MG63 (cell line): ENCODE measurements around the gene GNAI3. TPM values are rescaled to one million over a fixed set of nuclear protein-coding genes. Genes with fewer than 3 reads are reported as not detected.

Experiments used
- DNase-seq: peaks from one replicate; pipeline ENCODE4 v3.0.0-alpha.2; 2020
- H3K27me3 ChIP-seq: fragments of 250-450 bp; sonication (Bioruptor Pico); 2 replicates; pipeline ENCODE4 v1.5.1; 2020; ENCODE audit warnings: mild to moderate bottlenecking, moderate library complexity
- H3K36me3 ChIP-seq: fragments of 250-450 bp; sonication (Bioruptor Pico); 2 replicates; pipeline ENCODE4 v1.5.1; 2020; ENCODE audit warnings: mild to moderate bottlenecking, moderate library complexity
- H3K4me3 ChIP-seq: fragments of 250-450 bp; sonication (Bioruptor Pico); 2 replicates; pipeline ENCODE4 v1.5.1; 2020; ENCODE audit warnings: mild to moderate bottlenecking, moderate library complexity
- H3K9me3 ChIP-seq: fragments of 250-450 bp; sonication (Bioruptor Pico); 2 replicates; pipeline ENCODE4 v1.5.1; 2020; ENCODE audit warnings: mild to moderate bottlenecking, moderate library complexity
- total RNA-seq: library from RNA; depleted of rRNA; stranded (reverse); fragments of >200 nt; shearing (Covaris generic); gene quantifications from 2 replicates; pipeline ENCODE4 v1.2.3, GENCODE V29; 2014; ENCODE audit warnings: low replicate concordance

Gene GNAI3
- total RNA-seq, 1 experiment from 2014 or later, result 17.0 TPM

DNA sequence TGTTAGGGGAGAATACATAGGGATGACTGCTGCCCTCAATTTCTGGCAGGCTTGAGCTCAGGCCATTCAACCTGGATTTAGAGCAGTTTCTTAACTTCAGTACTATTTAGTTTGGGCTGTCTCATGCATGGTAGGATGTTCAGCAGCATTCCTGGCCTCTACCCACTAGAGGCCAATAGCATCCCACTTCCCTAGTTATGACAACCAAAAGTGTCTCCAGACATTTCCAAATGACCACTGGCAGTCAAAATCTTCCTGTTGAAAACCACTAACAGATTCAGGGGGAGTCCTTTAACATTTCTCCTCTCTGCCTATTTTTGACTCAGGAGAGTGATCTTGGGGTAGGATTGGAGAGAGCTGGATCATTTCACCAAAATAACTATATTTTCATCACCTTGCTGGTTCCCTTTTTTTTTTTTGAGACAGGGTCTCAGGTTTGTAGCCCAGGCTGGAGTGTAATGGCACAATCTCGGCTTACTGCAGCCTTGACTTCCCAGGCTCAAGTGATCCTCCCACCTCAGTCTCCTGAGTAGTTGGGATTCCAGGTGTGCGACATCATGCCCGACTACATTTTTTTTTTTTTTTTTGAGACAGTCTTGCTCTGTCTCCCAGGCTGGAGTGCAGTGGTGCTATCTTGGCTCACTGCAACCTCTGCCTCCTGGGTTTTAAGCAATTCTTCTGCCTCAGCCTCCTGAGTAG lies 62.3 kb downstream of the GNAI3 start:
- Histone ChIP-seq H3K4me3 (no peak overlapping the region), H3K27me3 (no peaks in the 10 kb centered on the region), H3K9me3 (no peaks in the 10 kb centered on the region), H3K36me3 (peaks cover 5% of the 10 kb centered on the region)
- DNase-seq, result no peak

DNA sequence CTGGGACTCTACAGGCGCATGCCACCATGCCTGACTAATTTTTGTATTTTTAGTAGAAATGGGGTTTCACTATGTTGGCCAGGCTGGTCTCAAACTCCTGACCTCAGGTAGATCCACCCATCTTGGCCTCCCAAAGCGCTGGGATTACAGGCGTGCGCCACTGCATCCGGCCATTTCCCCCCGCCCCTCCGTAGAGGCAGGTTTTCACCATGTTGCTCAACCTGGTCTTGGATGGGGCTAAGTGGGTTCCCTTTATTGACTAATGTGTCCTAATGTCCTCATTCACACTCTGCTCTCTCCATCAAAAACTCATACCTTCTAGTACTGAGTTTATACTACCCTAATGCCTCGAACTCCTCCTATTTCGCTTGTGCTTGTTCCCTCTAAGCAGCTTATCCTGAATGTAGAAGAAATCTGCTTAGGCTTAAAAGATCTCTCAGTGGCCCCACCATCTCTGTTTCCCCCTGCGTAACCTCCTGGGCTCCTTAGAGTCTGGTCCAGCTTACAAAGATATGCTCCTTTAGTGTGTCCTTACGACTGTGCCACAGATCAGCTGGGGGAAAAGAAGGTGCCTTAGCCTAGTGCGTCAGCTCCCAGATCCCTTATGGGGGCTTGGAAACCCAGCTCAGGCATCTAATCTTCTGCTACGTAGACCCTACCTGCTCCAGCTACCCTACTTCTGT lies 63.0 kb downstream of the GNAI3 start:
- Histone ChIP-seq H3K9me3 (no peaks in the 10 kb centered on the region), H3K36me3 (peaks cover 3% of the 10 kb centered on the region), H3K4me3 (no peak overlapping the region), H3K27me3 (no peaks in the 10 kb centered on the region)
- DNase-seq, result no peak

GRCh38 chr1:109613361-109614147 lies 65.1 kb downstream of the GNAI3 start:
- Histone ChIP-seq H3K4me3 (no peak overlapping the region), H3K9me3 (no peaks in the 10 kb centered on the region), H3K36me3 (no peaks in the 10 kb centered on the region), H3K27me3 (no peaks in the 10 kb centered on the region)
- DNase-seq, result no peak

GRCh38 chr1:109615879-109616278 lies 67.5 kb downstream of the GNAI3 start:
- Histone ChIP-seq H3K9me3 (no peaks in the 10 kb centered on the region), H3K36me3 (peaks cover 6% of the 10 kb centered on the region), H3K27me3 (no peaks in the 10 kb centered on the region), H3K4me3 (no peak overlapping the region)
- DNase-seq, result no peak

DNA sequence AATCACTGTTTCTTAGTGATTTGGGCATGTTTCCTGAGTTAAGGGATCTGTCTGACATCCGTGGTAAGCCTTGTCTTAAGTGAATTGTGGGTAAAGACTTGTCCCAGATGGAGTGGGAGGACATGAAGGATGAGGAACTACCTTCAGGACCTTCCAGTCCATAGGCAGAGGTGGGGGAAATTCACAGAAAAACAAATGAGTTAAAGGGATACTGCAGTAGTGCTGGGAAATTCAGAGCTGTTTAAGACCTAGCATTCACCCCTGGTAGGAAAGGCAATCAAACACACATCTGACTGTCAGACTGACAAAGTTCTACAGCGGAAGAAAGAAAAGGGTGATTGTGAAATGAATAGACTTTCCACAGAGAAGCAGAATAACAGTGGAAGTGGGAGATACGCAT lies 68.0 kb downstream of the GNAI3 start:
- no peak overlapping the region for H3K4me3 ChIP-seq
- no peaks in the 10 kb centered on the region for H3K27me3 ChIP-seq
- no peak for DNase-seq
- H3K36me3 ChIP-seq, result peaks cover 9% of the 10 kb centered on the region
- no peaks in the 10 kb centered on the region for H3K9me3 ChIP-seq

- DNase-seq, result peak; percentile 71
- H3K9me3 ChIP-seq, result no peaks in the 10 kb centered on the region
- peaks cover 13% of the 10 kb centered on the region for H3K36me3 ChIP-seq
- H3K4me3 ChIP-seq, result no peak overlapping the region
- no peaks in the 10 kb centered on the region for H3K27me3 ChIP-seq
Observed at GRCh38 chr1:109617291-109617801, 68.9 kb downstream of the GNAI3 start.

- Histone ChIP-seq H3K9me3 (no peaks in the 10 kb centered on the region), H3K4me3 (peak overlapping the region; percentile 90), H3K27me3 (no peaks in the 10 kb centered on the region), H3K36me3 (peaks cover 20% of the 10 kb centered on the region)
- no peak for DNase-seq
Observed at GRCh38 chr1:109618661-109619575, 70.5 kb downstream of the GNAI3 start.

GRCh38 chr1:109619576-109620400 lies 71.4 kb downstream of the GNAI3 start, which contains the start of the genes AMPD2 and GNAT2:
Gene AMPD2, plus strand, starts transcription at chr1:109619837. Its CDS starts 1,339 bp downstream, at chr1:109621176.
Gene GNAT2, minus strand, starts transcription at chr1:109619616. Its CDS starts 6,746 bp downstream, at chr1:109612870.
- Histone ChIP-seq H3K9me3 (no peaks in the 10 kb centered on the region), H3K4me3 (peak within 1 kb of the TSS; percentile 90), H3K27me3 (no peaks in the 10 kb centered on the region), H3K36me3 (peaks cover 20% of the 10 kb centered on the region)
- DNase-seq, result peak; percentile 99

DNA sequence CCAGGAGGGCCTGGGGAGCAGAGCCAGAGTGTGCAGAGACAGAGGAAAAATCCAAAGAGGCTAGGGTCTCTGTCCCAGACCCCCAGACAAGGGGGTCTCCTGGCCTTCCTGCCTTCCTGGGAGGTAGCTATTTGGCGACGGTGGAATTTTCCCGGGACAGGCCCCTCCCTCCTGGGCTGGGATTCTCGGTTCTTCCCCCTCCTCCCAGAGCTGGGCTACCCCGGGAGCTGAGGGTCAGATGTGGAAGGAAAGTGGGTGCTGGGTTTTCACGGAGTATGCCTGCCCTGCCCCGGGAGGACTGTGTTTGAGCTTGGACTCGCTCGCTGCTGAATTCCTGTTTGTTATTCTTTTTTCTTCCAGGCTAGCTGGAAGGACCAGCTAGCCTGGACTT lies 72.0 kb downstream of the GNAI3 start:
- Histone ChIP-seq H3K27me3 (no peaks in the 10 kb centered on the region), H3K36me3 (peaks cover 25% of the 10 kb centered on the region), H3K4me3 (peak overlapping the region; percentile 90), H3K9me3 (no peaks in the 10 kb centered on the region)
- peak; percentile 75 for DNase-seq

DNA sequence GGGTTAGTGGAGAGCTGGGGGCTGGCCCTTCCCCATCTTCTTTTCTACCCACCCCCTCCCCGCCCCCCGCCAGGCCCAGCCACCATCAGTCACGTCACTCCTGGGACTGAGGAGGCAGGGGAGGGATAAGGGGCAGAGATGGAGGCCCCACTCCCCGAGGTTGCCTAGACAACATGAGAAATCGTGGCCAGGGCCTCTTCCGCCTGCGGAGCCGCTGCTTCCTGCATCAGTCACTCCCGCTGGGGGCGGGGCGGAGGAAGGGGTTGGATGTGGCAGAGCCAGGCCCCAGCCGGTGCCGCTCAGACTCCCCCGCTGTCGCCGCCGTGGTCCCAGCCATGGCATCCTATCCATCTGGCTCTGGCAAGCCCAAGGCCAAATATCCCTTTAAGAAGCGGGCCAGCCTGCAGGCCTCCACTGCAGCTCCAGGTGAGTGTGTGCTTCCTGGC lies 72.4 kb downstream of the GNAI3 start:
- Histone ChIP-seq H3K4me3 (peak overlapping the region; percentile 90), H3K36me3 (peaks cover 30% of the 10 kb centered on the region), H3K9me3 (no peaks in the 10 kb centered on the region), H3K27me3 (no peaks in the 10 kb centered on the region)
- peak; percentile 100 for DNase-seq

- DNase-seq, result no peak
- peak overlapping the region; percentile 90 for H3K4me3 ChIP-seq
- H3K27me3 ChIP-seq, result no peaks in the 10 kb centered on the region
- no peaks in the 10 kb centered on the region for H3K9me3 ChIP-seq
- peaks cover 37% of the 10 kb centered on the region for H3K36me3 ChIP-seq
Observed at GRCh38 chr1:109621379-109622136, 73.1 kb downstream of the GNAI3 start.

- Histone ChIP-seq H3K27me3 (no peaks in the 10 kb centered on the region), H3K4me3 (no peak overlapping the region; the same call in 1 of the 2 replicates)
- DNase-seq, result no peak
Observed at GRCh38 chr1:109622137-109622892, 73.9 kb downstream of the GNAI3 start.

DNA sequence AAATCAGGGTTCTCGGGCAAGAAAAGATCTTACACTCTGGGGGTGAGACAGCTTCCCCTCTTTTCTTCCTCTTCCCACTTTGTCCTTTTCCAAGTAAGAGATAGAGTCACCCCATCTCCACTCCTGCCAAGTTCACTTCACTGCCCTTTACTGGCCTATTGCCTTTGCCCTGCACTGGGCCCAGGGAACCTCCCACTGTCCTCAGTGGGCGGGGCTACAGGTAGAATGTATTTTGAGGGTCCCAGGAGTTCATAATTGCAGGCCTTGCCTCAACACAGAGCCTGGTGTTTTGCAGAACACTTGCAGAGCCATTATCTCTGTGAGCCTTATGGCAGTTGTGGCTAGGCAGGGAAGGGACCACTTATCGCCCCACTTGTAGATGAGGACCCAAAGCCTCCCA lies 74.5 kb downstream of the GNAI3 start:
- Histone ChIP-seq H3K27me3 (no peaks in the 10 kb centered on the region), H3K4me3 (no peak overlapping the region), H3K36me3 (peaks cover 50% of the 10 kb centered on the region), H3K9me3 (no peaks in the 10 kb centered on the region)
- DNase-seq, result no peak

More at GRCh38 chr1:109622137-109622892, 73.9 kb downstream of the GNAI3 start:
- H3K36me3 ChIP-seq, result peaks cover 44% of the 10 kb centered on the region
- no peaks in the 10 kb centered on the region for H3K9me3 ChIP-seq

DNA sequence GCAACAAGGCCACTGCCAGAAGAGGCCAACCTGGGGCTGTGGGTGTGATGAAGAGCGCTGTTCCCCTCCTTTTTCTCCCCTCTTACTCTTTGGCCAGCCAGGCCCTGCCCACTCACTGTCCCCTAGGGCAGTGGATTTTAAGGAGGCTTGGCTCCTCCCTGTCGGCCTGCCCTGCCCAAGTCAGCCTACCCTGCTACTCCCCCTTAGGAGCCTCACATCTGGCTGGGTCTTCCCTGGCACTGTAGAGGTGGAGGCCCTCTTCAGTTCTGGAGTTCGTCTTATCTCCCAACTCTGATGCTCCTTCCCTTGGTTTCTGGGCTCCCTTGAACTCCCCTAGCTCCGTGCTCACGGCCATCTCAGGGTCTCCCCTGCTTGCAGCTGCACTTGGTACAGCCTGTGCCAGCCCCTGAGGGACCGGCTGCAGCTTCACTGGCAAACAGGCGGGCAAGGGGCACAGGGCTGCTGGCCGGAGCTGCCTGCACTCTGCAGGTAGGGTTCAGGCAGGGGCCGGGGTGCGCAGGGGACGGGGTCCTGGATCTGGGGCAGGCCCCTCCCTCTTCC lies 75.3 kb downstream of the GNAI3 start:
- DNase-seq, result no peak

More for the DNA sequence above, 75.3 kb downstream of the GNAI3 start:
- H3K9me3 ChIP-seq, result no peaks in the 10 kb centered on the region
- peaks cover 58% of the 10 kb centered on the region for H3K36me3 ChIP-seq
- H3K4me3 ChIP-seq, result no peak overlapping the region
- H3K27me3 ChIP-seq, result no peaks in the 10 kb centered on the region
